AG08395 (cell line): Measurements from ENCODE around the gene HCK.

Source experiments
- DNase-seq: peaks from one replicate; pipeline ENCODE4 v3.0.0; 2012; ENCODE audit warnings: mixed read lengths, low spot score

Gene HCK

DNA sequence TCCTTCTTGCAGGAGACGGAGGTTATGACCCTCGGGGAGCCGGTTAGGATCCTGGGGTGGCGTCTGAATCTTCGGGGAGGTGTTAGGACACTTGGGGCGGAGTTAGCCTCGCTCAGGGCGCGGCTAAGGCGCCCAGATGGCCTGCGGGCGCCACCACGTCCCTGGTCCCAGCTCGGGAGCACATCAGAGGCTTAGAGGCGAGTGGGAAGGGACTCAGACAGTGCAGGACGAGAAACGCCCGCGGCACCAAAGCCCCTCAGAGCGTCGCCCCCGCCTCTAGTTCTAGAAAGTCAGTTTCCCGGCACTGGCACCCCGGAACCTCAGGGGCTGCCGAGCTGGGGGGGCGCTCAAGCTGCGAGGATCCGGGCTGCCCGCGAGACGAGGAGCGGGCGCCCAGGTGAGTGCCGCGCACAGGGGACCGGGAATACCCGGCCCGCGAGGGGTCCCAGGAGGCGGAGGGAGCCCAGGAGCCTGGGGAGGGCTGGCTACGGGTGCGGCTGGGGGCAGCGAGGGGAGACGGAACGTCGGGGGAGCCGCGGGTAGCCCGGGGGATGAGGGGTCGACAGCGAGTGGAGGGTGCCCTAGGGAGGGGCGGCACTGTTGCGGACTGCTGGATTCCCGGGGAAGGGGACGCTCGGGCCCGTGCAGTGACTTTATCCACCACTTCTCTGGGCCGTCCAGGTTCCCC is at the start of gene HCK:
TSS of gene HCK (plus strand) at position 153 of the 688 bp plus-strand sequence.
- DNase-seq = peak; percentile 17

DNA sequence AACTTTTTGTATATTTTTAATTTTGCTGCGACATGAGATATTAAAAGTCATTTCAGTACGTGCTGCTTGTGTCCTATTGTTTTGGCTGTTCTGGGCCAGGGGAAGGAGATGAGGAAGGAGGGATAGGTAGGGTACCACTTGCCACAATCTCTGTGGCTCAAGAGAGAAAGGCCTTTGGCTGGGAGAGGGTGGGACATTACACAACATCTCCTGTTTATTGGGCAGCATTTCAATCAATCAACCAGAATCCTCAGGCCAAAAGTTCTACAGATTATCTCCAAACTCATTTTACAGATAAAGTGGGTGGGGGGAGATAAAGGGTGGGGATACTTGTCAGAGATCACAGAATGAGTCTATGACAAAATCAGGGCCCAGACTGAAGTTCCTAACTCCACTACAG is 48.7 kb upstream of the HCK start:
- no peak for DNase-seq

DNA sequence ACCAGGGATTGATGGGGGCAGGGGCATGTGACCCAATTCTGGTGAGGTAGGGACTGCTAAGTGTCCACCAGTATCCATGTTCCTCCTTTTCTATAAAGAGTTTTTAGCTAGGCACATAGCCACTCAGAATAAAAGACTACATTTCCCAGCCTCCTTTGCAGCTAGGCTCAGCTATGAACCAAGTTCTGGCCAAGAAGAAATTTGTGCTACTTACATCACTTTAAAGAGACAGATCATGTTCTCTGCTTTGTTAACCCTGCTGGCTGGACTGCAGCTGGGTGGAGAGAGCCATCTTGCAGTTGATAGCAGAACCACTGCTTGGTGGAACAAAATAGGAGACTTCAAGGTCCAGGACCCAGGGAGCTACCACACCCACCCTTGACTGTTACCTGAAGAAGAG is 47.1 kb upstream of the HCK start:
- peak; percentile 52 for DNase-seq

DNA sequence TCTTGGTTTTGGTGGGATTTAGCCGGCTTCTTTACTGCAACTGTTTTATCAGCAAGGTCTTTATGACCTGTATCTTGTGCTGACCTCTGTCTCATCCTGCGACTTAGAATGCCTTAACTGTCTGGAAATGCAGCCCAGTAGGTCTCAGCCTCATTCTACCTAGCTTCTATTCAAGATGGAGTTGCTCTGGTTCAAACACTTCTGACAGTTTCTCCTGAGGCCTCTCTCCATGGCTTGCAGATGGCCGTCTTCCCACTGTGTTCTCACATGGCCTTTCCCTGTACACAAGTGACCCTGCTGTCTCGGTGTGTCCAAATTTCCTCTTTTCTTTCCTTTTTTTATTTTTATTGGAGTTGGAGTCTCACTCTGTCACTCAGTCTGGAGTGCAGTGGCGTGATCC is 46.0 kb upstream of the HCK start:
- DNase-seq = no peak

DNA sequence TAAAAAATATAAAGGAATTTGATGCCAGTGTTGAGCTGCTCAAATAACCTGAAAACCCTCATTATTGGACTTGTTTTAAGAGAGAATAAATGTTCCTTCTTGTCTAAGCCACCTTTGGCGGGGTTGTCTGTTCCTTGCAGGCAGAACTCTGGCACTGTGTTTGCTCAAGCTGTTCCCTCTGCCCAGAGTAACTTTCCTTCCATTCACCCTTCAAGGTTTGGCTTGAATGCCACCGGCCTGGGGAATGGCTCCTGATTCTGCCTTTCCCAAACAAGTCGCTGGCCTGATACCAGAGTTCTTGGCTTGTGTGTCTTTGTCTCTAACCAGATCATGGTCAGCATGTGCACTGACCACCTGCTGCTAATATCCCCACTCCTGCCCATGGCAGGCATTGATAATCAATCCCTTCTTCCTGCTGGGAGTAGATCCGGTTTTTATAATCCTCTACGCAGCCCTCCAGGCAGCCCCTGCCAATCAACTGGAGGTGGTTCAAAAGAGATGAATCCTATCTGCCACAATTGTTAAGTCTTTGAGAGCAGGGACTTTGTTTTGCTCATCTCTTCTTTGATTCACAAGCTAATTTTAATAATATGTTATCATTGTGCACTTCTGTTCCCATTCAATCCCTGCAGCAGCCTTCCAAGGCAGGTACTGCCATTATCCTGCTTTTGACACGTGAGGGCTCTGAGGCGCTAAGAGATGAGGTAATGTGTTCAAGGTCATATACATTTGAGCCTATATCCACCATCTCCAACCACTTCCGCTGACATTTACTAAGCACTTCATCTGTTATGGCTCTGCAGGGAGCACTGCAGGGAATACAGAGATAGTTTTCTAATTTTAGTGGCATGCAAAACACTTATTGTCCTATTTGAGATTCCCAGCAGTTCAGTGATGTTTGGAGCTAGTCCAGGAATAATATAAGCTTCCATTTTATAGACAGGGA is 44.9 kb upstream of the HCK start:
- DNase-seq = no peak

DNA sequence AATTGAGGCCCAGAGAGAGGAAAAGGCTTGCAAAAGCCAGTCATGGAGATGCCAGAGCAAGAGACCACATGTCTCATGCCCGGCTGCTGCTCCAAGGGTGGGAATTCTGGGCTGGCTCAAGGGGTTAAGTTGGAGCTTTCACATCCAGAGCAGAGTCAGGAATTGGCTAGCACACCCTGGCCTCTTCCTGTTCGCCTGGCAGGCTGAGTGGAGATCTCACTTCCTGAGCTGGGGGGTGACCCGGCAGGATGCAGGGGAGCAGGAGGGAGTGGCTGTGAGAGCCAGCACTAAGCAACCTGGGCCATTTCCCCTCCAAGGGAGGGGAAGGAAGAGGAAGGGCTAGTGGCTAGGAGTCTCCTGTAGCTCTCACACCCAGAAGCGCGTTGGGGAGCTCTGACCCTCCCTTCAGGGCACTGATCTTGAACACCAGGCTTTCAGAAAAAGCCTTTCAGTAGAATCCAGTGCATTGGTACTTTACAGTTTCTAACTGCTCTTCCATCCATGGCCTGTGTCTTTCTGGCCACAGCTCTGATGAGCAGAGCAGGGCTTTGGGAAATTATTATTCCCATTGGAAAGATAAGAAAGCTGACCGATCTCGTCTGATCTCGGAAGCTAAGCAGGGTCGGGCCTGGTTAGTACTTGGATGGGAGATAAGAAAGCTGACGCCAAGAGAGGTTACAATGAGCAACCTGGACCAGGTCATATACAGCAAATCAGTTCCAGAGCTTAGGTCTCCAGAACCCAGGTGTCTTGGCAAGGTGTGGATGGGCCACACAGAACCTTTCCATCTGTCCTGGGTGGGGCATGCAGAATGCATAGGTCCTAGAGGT is 44.0 kb upstream of the HCK start:
- no peak for DNase-seq

DNA sequence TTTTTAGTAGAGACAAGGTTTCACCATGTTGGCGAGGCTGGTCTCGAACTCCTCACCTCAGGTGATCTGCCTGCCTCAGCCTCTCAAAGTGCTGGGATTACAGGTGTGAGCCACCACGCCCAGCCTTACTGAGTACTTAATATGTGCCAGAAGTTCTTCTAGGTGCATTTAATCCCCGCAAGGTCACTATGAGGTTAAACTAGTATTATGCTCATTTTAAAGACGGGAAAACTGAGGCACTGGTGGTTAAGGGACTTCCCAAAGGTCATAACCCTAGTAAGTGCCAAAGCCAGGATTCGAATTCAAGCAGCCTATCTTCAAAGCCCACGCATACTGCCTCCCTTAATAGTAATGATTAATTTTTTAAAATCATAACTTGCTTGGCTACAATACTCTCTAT is 42.5 kb upstream of the HCK start:
- DNase-seq = no peak

DNA sequence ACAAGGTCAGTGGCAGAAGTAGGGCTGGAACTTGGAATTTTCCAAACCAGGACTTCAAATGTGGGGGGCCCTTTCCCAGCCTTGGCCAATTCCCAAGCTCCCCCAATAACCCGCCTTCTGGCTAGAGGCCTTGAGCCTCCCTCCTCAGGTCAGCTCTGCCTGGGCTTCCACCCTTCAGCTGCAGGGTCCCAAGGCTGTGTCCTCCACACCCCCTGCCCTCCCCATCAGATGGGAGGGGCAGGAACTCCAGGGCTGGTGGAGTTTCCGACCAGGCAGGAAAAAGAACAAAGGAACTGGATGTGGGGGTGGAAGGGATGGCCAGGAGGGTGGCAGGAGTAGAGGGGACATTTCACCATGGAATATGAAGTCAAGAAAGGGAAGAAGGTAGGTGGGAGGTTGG is 41.9 kb upstream of the HCK start, which contains the start of gene CCM2L:
TSS of gene CCM2L (plus strand) at position 338 of the 400 bp plus-strand sequence. CDS start at position 355, 17 bp downstream.
- DNase-seq = no peak

DNA sequence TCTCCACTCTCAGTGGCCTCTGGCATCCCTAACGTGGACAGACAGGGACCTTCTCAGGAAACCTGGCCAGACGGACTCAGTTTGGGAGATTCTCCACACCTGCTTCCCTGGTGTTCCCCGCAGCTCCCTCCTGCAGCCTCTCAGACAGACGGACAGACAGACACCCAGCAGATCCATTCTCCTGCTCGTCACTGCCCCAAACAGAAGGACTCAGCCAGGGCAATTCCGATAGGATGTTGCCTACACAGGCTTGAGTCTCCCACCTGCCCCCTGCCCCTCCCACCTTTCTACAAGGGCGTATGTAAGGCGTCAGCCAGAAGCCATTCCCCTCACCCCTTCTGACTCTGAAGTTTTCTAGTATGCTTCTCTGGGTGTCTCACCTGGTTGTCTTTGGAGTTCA is 41.4 kb upstream of the HCK start:
- no peak for DNase-seq

DNA sequence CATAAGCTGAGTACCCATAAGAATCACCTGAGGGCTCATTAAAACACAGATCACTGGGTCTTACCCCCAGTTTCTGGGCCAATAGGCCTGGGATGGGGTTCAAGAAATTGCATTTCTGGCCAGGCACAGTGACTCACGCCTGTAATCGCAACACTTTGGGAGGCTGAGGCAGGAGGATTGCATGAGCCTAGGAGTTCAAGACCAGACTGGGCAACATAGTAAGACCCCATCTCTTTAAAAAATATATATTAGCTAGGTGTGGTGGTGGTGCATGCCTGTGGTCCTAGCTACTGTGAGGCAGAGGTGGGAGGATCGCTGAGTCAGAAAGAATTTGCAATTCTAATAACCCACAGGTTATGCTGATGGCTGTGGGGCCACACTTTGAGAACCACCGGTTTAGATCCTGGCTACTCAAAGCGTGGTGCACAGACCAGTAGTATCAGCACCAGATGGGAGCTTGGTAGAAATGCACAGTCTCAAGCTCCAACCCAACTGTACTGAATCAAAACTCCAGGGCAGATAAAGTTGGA is 39.8 kb upstream of the HCK start:
- DNase-seq = no peak

DNA sequence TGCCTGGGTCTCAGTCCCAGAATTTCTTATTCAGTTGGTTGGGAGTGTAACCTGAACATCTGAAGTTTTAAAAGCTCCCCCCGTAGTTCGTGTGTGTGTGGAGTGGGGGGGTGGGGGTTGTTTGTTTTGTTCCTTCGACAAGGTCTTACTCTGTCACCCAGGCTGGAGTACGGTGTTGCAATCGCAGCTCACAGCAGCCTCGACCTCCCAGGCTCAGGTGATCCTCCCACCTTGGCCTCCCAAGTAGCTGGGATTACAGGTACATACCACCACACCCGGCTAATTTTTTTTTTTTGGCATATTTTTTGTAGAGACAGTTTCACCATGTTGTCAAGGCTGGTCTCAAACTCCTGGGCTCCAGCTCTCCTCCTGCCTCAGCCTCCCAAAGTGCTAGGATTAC is 38.7 kb upstream of the HCK start:
- no peak for DNase-seq

DNA sequence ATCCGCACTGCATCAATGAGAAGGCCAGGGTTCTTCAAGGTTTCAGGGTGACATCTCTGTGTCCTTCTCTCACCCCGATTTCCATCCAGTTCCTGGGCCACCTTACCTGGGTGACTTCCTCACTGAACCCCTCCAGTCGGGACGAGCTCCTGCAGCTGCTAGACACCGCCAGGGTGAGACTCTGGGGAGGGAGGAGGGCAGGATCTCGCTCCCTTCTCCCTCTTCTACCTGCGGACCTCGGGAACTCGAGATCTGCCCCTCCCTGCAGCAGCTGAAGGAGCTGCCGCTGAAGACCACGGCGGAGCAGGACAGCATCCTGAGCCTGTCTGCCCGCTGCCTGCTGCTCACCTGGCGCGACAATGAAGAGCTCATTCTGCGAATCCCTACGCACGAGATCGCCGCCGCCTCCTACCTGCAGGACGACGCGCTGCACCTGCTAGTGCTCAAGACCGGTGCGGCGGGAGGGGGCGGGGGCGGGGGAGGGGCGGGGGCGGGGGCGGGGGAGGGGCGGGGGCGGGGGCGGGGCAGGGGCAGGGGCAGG is 34.3 kb upstream of the HCK start:
- no peak for DNase-seq

DNA sequence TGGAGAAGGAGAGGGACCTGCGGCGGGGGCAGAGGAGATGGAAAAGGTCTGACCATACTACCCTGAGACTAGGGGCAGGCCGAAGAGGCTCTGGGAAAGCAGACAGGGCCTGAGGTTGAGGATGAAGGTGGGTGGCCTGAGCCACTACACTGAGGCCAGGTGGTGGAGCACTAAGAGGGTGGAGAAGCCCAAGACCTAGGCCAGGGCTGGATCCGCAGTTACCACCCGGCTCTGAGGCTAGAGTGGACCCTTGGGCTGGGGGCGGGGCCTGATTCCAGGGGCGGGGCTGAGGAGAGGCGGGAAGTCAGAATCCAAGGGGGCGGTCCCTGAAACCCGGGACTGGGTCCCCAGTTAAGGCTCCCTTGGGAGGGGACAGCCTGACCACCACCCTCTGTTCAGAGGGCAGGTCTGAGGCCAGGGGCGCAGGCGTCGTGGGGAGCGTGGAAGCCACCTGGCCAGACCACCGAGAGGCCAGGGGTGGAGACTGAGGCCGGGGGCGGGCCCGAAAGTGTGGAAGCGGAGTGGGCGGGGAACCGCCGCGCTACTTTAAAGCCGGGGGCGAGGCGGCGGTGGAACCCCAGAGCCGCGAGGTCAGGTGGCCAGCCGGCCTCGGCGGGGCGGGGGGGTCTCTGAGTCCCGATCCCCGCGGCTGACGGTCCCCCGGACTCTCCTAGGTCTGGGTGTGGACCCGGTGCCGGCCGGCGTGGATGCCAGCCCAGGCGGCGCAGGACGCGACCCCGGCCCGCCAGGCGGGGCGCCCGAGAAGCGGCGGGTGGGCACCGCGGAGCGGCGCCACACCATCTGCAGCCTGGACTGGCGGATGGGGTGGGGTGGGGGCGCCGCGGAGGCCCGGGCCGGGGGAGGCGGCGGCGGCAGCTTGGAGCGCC is 33.5 kb upstream of the HCK start:
- no peak for DNase-seq

DNA sequence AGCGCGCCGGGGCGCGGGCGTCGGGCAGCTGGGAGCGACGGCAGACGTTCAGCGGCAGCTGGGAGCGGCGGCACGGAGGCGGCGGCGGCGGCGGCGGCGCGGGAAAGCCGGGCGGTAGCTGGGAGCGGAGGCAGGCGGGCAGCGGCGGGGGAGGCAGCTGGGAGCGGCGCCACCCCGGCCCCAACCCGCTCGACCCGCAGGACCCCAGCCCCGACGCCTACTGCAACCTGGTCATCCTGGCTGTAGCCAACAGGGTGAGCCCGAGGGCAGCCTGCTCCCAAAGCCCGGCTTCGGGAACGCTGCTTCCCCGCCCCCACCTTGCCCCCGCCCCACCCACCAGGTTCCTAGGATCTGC is 32.9 kb upstream of the HCK start:
- no peak for DNase-seq

DNA sequence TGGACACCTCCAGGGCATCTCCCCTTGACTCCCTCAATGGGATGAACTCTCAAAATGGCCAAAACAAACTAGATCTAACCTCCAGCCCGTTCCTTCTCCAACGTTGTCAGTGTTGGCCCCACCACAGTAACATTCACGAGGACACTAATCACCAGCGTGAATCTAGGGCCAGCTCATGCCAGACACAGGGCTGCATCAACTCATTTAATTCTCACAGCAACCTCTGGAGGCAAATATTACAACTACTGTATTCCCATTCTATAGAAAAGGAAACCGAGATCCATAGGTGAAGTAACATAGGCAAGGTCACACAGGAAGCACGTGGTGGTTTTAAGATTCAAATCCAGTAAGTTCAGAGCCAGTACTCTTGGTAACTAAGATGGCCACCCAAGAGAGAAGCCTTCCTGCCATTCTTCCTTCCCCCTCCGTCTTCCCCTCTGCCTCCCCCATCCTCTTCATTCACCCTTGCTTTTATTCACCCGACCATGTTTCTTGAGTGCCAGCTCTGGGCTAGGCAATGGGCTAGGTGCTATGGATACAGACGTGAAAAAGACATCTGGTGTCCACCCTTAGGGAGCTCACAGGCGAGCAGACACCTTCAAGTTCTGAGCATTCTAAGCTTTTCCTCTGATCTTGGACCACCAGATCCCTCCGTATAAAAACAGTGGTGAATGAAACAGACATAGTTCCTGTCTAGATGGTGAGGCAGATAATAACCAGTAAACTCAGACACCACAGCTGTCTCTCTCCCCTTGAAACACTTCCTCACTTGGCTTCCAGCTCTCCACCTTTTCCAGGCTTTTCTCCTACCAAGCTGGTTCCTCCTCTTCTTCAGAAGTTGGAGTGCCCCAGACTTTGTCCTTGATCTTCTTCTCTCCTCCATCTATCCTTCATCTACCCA is 32.2 kb upstream of the HCK start:
- DNase-seq = no peak

DNA sequence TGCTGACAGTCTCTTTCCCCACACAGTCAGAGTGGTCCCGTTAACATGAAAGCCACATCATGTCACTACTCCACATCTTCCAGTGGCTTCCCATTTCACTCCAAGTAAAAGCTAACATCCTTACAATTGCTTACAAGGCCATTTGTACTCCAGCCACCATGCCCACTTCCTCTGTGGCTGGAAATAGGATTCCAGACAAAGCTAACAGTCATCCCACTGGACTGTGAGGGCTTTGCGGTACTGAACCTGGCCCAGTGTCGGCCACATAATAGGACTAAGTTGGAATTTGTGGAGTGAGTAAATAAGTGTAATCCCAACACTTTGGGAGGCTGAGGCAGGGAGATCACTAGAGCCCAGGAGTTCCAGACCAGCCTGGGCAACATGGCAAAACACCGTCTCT is 31.0 kb upstream of the HCK start:
- DNase-seq = no peak

DNA sequence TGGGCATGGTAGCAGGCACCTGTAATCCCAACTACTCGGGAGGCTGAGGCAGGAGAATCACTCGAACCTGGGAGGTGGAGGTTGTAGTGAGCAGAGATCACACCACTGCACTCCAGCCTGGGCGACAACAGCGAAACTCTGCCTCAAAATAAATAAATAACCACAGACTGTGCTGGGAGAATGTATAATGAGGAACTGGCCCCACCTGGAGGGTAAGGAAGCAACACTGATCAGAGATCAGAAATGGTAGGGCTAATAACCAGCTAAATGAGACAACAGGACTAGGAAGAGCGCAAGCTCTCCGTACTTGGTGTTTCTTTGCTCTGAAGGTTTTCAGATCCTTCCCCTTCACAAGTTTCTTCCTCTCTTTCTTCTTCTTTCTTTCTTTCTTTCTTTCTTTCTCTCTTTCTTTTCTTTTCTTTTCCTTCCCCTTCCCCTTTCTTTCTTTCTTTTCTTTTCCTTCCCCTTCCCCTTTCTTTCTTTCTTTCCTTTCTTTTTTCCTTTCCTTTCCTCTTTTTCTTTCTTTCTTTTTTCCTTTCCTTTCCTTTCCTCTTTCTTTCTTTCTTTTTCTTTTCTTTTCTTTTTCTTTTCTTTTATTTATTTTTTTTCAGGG is 27.3 kb upstream of the HCK start:
- no peak for DNase-seq

DNA sequence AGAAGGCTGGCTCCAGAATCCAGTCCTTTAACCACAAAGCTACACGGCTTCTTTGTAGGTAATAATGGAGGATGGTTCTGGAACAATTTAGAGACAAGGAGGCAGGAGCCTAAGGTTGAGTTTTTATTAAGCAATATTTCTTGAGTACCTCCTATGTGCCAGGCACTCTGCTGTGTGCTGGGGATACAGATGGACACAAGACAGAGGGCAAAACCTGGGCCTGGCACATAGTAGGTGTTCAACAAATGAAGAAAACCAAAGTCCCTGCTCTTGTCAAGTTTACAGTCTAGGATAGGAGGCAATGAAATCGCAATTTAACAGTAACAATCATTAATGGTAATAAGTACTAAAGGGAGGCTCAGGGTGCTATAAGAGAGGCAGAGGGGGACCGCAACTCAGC is 24.4 kb upstream of the HCK start:
- no peak for DNase-seq

DNA sequence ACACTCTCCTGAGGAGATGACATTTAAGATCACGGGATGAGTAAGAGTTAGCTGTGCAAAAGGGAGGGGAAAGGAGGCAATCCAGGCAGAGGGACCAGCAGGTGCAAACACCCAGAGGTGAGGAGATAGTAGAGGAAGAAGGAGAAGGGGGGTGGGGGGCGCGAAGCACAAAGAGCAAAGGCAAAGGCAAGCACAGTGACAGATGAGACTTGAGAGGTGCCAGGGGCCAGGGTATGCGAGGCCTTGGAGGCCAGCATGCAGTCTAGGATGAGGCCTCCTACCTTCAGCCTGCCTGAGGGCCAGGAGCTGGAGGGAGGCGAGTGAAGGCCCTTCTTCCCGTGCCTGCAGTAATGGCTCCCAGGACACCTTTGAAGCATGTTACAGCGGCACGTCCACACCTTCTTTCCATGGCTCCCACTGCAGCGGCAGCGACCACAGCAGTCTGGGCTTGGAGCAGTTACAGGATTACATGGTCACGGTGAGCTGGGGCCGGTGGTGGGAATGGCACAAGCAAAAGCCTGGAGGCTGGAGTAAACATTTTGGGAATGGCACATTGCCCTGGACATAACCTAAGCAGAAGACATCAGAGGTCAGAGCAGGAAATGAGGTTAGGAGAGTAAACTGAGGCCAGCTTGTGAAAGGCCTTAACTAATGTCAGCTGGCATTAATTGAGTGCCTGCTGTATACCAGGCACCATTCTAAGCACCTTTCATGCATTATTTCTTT is 23.2 kb upstream of the HCK start:
- DNase-seq = no peak
